Breast epithelium (tissue), 4 donors: Measurements from ENCODE around the gene EIF4B. TPM values are rescaled to one million over a fixed set of nuclear protein-coding genes. Genes with fewer than 3 reads are reported as not detected.

Experiments
- DNase-seq, 2 donors: peaks; one replicate each; pipeline ENCODE4 v3.0.0-alpha.2; 2019; ENCODE audit warnings: low spot score in 2 of 2
- H3K27ac ChIP-seq, 2 donors: fragments of 200-600 bp; sonication (generic) in 1 of 2; one replicate each; pipeline ENCODE4 v1.5.1; 2016 to 2019; ENCODE audit warnings: mild to moderate bottlenecking in 1 of 2
- H3K27me3 ChIP-seq, 2 donors: fragments of 200-600 bp; sonication (generic) in 1 of 2; one replicate each; pipeline versions ENCODE4 v1.5.1 to v1.6.0; 2017 to 2019; ENCODE audit warnings: control low read depth in 1 of 2, mild to moderate bottlenecking in 1 of 2
- H3K36me3 ChIP-seq: fragments of 200-600 bp; one replicate; pipeline ENCODE4 v1.5.1; 2019
- H3K4me1 ChIP-seq, 2 donors: fragments of 200-600 bp; sonication (generic); one replicate each; pipeline ENCODE4 v1.5.1; 2016 to 2019; ENCODE audit warnings: control low read depth in 1 of 2
- H3K4me3 ChIP-seq, 3 donors: fragments of 200-600 bp; sonication (generic); 1 replicate in 2 of 3; 2 replicates in 1 of 3; pipeline ENCODE4 v1.5.1; 2016 to 2019; ENCODE audit warnings: mild to moderate bottlenecking in 3 of 3, moderate library complexity in 2 of 3
- H3K9me3 ChIP-seq, 2 donors: fragments of 200-600 bp; sonication (generic) in 1 of 2; one replicate each; pipeline ENCODE4 v1.5.1; 2016 to 2019; ENCODE audit warnings: control low read depth in 1 of 2
- CTCF ChIP-seq, 3 donors: fragments of 450-650 bp; IDR thresholded peaks; one replicate each; pipeline ENCODE4 v1.5.1; 2016 to 2017; ENCODE audit warnings: antibody characterized with exemption in 3 of 3, mild to moderate bottlenecking in 3 of 3, moderate library complexity in 3 of 3
- POLR2A ChIP-seq: fragments of 450-650 bp; IDR thresholded peaks from one replicate; pipeline ENCODE4 v1.6.1; 2016; ENCODE audit warnings: antibody characterized with exemption, mild to moderate bottlenecking, moderate library complexity
- POLR2AphosphoS5 ChIP-seq, 3 donors: sonication (generic); formaldehyde crosslinking; IDR thresholded peaks; one replicate each; pipeline ENCODE4 v1.6.1; 2017; ENCODE audit warnings: antibody characterized with exemption in 3 of 3
- intact Hi-C: fragments of 100-400 bp; cut with DNase I; formaldehyde crosslinking; loops from one replicate; pipeline ENCODE4 v1.15.1; 2023; ENCODE audit warnings: low total_unique reads
- total RNA-seq, 3 donors: library from RNA; depleted of rRNA; stranded (reverse); fragments of >200 nt; gene quantifications; one replicate each; pipeline ENCODE4 v1.1.0, GENCODE V29; 2016

The EIF4B gene
- total RNA-seq, 3 donors from 2014 or later, result 600 to 759 (median 614) TPM

- peaks cover 17 to 39% of the 10 kb centered on the region in 2 donors for H3K4me1 ChIP-seq
- intact Hi-C loops, result no loop called here
- peak overlapping the region; percentile 97 to 99 for H3K27ac ChIP-seq
- DNase-seq, result peak in 1 of 2 donors; percentile 20
- H3K4me3 ChIP-seq, result peak overlapping the region; percentile 68 to 80 (median 78)
- no peak for TF ChIP-seq POLR2AphosphoS5 (IDR thresholded peaks at IDR 0.05)
- no peak for TF ChIP-seq CTCF (IDR thresholded peaks at IDR 0.05)
- H3K36me3 ChIP-seq, result no peaks in the 10 kb centered on the region
- H3K9me3 ChIP-seq, result no peaks in the 10 kb centered on the region
- H3K27me3 ChIP-seq, result no peaks in the 10 kb centered on the region
Measured at GRCh38 chr12:53051881-53052412, 45.7 kb downstream of the EIF4B start.

- Histone ChIP-seq H3K27me3 (no peaks in the 10 kb centered on the region), H3K36me3 (no peaks in the 10 kb centered on the region), H3K4me1 (peaks cover 17 to 39% of the 10 kb centered on the region in 2 donors), H3K9me3 (no peaks in the 10 kb centered on the region), H3K27ac (peak overlapping the region; percentile 97 to 99), H3K4me3 (peak overlapping the region; percentile 68 to 80 (median 78))
- DNase-seq, result peak; percentile 79 to 88
- TF ChIP-seq CTCF (IDR thresholded peaks at IDR 0.05), result no peak
- TF ChIP-seq POLR2A, result no peak
- TF ChIP-seq POLR2AphosphoS5 (IDR thresholded peaks at IDR 0.05), result peak in 2 of 3 donors; percentile 29 to 44
- intact Hi-C loops, result no loop called here
Measured at GRCh38 chr12:53052419-53053217, 46.4 kb downstream of the EIF4B start.

- peak; percentile 81 to 83 for DNase-seq
- Histone ChIP-seq H3K4me1 (peaks cover 17 to 39% of the 10 kb centered on the region in 2 donors), H3K27ac (peak overlapping the region; percentile 97 to 99), H3K9me3 (no peaks in the 10 kb centered on the region), H3K27me3 (no peaks in the 10 kb centered on the region), H3K36me3 (no peaks in the 10 kb centered on the region), H3K4me3 (peak overlapping the region; percentile 68 to 80 (median 78))
- intact Hi-C loops, result no loop called here
- peak; percentile 64 to 89 (median 86) for TF ChIP-seq CTCF (IDR thresholded peaks at IDR 0.05)
- no peak for TF ChIP-seq POLR2A
- peak in 1 of 3 donors; percentile 33 for TF ChIP-seq POLR2AphosphoS5 (IDR thresholded peaks at IDR 0.05)
Measured at GRCh38 chr12:53053218-53054111, 47.2 kb downstream of the EIF4B start.

GRCh38 chr12:53054112-53054878 is 48.0 kb downstream of the EIF4B start:
- H3K9me3 ChIP-seq, result no peaks in the 10 kb centered on the region
- H3K4me1 ChIP-seq, result peaks cover 17 to 32% of the 10 kb centered on the region in 2 donors
- intact Hi-C loops, result no loop called here
- TF ChIP-seq CTCF (IDR thresholded peaks at IDR 0.05) (peak in 2 of 3 donors; percentile 10 to 22), POLR2A (peak; percentile 78), POLR2AphosphoS5 (IDR thresholded peaks at IDR 0.05) (peak; percentile 76 to 87 (median 79))
- no peaks in the 10 kb centered on the region for H3K36me3 ChIP-seq
- peak overlapping the region; percentile 36 to 80 (median 68) for H3K4me3 ChIP-seq
- peak; percentile 98 for DNase-seq
- H3K27me3 ChIP-seq, result no peaks in the 10 kb centered on the region
- H3K27ac ChIP-seq, result peak overlapping the region; percentile 97 to 99
